GM04503 (cell line): Measurements from ENCODE around the gene RIC3.
"Not testable (repeated sequence)": the region's sequence is repeated elsewhere in the genome, so short reads cannot be mapped to it uniquely, and the experiment has no call there.

Source experiments
- DNase-seq: peaks from one replicate; pipeline ENCODE4 v3.0.0-alpha.2; 2012; ENCODE audit warnings: low read depth

RIC3 gene

GRCh38 chr11:8190431-8190830 lies 21.6 kb upstream of the RIC3 start:
- no peak for DNase-seq

GRCh38 chr11:8186429-8186828 lies 17.6 kb upstream of the RIC3 start:
- no peak for DNase-seq

GRCh38 chr11:8183111-8183510 lies 14.3 kb upstream of the RIC3 start:
- no peak for DNase-seq

- DNase-seq: no peak
Measured at GRCh38 chr11:8180469-8180868, 11.6 kb upstream of the RIC3 start.

- no peak for DNase-seq
Measured at GRCh38 chr11:8178297-8178696, 9.5 kb upstream of the RIC3 start.

GRCh38 chr11:8177136-8177535 lies 8.3 kb upstream of the RIC3 start:
- DNase-seq: no peak

- no peak for DNase-seq
Measured at GRCh38 chr11:8167796-8168195, 1.0 kb downstream of the RIC3 start.

- no peak for DNase-seq
Measured at GRCh38 chr11:8164746-8165145, 4.1 kb downstream of the RIC3 start.

- not testable (repeated sequence) for DNase-seq
Measured at GRCh38 chr11:8161627-8162304, 7.1 kb downstream of the RIC3 start.

- DNase-seq: no peak
Measured at GRCh38 chr11:8156877-8157276, 11.9 kb downstream of the RIC3 start.

- DNase-seq: no peak
Measured at GRCh38 chr11:8149726-8150125, 19.1 kb downstream of the RIC3 start.

- no peak for DNase-seq
Measured at GRCh38 chr11:8138526-8138925, 30.3 kb downstream of the RIC3 start.

- DNase-seq: no peak
Measured at GRCh38 chr11:8127447-8127846, 41.4 kb downstream of the RIC3 start.

GRCh38 chr11:8126649-8127289 lies 42.1 kb downstream of the RIC3 start:
- no peak for DNase-seq

- DNase-seq: no peak
Measured at GRCh38 chr11:8122173-8122764, 46.6 kb downstream of the RIC3 start.

GRCh38 chr11:8111636-8112035 lies 57.2 kb downstream of the RIC3 start:
- no peak for DNase-seq

- no peak for DNase-seq
Measured at GRCh38 chr11:8110396-8110795, 58.4 kb downstream of the RIC3 start.

- no peak for DNase-seq
Measured at GRCh38 chr11:8109675-8110074, 59.1 kb downstream of the RIC3 start.

- no peak for DNase-seq
Measured at GRCh38 chr11:8108421-8108820, 60.4 kb downstream of the RIC3 start.

GRCh38 chr11:8107642-8108041 lies 61.2 kb downstream of the RIC3 start:
- DNase-seq: no peak

GRCh38 chr11:8106679-8107078 lies 62.1 kb downstream of the RIC3 start:
- no peak for DNase-seq

GRCh38 chr11:8105666-8106065 lies 63.2 kb downstream of the RIC3 start:
- no peak for DNase-seq

GRCh38 chr11:8105133-8105532 lies 63.7 kb downstream of the RIC3 start:
- DNase-seq: no peak

GRCh38 chr11:8103909-8104308 lies 64.9 kb downstream of the RIC3 start:
- no peak for DNase-seq
